Measurements from ENCODE around the gene PLEKHM1.
"Not testable (repeated sequence)": the region's sequence is repeated elsewhere in the genome, so short reads cannot be mapped to it uniquely, and the experiment has no call there.

The PLEKHM1 gene

GRCh38 chr17:45441526-45442310, 48.8 kb downstream of the PLEKHM1 start:
- DNase-seq (ENCODE audit: low spot score), result no peak

DNA sequence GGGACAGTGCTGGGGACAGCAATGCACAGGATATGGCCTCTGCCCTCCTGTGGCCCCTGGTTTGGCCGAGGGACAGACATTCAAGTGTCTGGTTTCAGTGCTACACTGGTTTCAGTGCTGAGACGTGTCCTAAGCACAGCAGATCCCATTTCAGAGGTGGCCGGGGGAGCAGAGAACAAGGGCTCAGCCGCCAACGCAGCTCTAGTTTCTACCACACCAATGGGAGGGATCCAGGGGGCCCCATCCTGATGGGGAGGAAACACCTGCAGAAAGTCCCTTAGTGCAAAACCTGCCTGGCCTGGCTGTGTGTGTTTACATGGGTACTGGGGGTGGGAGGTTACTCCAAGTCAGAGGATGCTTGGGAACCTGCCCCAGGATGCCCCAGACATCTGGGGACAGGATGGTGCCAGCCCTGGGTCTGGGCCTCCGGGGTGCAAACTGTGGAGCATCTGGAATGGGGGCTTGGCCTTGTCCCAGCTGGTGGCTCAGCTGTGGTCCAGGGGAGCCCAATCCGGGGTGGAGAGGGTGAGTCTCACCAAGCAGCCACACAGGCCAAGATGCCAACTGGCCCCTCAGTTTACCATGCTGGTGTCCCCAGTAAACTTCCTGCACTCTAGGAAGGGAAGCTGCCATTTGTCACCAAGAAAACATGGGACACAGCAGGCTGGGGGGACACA, 49.5 kb downstream of the PLEKHM1 start:
- DNase-seq (ENCODE audit: low spot score), result not testable (repeated sequence)

DNA sequence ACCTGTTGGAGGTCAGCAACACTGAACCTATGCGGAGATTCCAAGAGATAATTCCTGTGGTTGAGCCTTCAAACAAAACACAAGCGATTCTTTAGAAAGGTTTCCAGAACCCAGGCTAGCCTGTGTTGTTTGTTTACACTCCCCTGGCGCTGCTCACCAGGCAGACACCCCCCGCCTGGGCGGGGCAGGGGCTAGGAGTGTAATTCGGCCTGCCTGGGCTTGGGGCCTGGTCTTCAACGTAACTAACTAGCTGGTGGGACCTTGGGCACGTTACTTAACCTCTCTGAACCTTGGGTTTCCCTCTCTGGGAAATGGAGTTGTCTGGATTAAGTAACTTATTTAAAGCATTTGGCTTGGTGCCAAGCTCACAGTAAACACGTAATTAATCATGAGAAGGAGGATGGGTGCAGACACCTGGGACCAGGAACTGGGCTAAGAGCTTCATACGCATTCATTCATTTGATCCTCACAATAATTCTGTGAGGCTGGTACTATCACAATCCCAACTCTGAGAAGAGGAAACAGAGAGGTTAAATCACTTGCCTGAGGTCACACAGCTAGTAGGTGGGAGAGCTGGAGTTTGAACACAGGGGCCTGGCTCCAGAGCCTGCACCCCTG, 50.3 kb downstream of the PLEKHM1 start:
- DNase-seq (ENCODE audit: low spot score), result no peak

- no peak for DNase-seq (ENCODE audit: low spot score)
These were observed 51.5 kb downstream of the PLEKHM1 start for GRCh38 chr17:45438931-45439610.

DNA sequence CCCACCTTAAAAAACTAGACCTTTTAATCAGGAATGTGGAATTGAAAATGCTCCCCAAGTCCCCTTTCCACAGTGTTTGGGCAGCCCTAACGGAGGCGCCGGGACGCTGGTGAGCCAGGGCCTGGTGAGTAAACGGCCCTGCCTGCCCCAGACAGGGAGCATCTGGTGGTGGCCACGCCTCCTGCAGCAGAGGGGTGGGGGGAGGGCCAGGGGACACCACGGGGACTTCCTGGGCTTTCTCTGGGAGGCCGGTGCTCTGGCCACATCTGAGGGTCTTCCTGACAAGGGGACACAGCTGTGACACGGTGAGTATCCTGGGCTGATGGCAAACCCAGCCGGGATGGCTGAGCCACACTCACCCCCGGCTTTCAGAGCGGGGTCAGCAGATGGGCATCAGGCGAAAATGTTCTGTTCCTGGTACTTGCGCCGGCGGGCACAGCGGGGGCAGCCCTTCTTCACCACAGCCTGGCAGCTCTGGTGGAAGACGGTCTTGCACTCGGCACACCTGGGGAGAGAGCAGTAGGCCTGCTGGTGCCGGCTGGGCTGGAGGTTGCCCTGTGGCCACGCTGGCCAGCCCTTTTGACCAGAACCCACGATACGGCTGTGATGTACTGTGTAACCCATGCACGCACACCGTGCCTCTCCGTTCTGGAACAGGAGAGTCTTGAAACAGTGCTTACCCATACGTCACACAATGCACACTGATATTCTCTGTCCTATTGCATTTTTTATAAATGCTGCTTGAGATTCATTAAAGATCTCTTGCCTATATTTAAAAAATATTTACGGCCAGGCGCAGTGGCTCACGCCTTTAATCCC, 52.8 kb downstream of the PLEKHM1 start:
- no peak for DNase-seq (ENCODE audit: low spot score)

DNA sequence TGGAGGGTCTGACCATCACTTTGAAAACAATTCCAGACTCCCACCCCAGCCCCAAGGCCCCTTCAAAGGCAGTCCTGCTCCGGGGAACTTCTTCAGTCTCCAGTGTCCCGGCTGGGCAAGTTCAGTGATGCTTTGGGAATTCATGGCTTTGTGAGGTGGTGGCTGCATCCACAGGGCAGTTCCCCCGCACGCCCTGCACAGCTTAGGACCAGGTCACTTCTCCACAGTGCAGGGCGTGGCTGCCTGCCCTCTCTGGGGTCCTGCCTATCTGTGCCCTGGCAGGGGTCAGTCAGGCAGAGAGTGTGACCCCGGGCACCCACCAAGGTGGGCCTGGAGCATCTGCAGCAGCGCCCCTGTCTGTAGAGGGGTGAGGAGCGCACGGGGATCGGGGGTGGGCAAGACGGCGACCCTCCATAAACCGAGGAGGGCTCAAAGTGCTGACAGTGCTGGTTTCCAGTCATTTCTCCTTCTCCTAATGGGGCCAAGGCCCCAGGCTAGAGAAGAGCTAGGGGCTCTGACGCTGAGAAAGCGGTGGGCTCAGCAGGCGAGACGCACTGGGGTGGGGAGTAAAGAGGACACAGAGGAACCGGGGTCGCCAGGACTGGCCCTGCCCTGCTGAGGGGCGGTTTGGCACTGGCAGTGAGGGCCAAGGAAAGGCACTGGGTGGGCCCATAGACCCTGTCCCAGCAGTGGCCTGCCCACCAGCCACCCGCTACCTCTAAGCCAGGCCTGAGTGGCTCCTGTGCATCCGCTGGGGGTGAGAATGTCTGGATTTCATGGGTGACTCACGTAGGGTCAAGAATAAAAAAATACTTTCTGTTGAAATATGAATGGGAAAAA, 53.7 kb downstream of the PLEKHM1 start:
- DNase-seq (ENCODE audit: low spot score), result no peak

DNA sequence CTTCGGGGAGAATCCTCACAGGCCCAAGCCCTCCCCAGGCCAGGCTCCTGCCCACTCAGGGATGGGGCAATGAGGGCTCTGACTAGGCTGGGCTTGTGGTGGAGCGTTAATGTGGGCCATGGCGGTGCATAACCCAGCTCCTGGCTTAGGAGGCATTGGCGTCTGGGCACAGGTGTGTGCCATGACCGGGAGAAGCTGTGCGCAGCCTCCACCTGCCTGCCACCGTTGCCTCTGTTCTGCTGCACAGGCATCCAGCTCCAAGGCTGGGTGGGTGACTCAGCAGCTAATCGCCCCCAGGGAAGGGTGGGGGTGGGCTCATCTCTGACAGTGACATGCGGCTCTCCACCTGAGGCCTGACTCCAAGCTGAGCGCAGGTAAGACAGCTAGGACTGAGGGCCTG, 54.4 kb downstream of the PLEKHM1 start:
- no peak for DNase-seq (ENCODE audit: low spot score)

DNA sequence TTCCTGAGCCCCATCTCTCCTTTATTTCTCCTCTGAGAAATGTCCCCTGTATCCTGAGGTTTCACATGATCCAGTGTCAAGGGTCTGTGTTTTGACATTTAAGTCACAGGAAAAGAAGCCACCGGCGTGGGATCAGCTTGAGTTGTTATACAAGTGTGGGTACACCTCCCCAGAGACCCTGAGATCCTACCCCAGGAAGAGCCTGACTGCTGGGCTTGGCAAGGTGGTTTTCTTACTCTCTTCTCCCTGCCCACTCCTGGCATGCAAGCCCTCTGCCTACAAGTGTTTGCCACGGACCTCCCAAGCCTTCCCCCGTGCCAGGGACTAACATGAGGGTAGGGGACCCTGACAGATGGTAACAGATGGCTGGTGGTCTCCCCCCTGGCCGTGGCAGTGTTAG, 55.0 kb downstream of the PLEKHM1 start:
- DNase-seq (ENCODE audit: low spot score), result no peak

- DNase-seq (ENCODE audit: low spot score), result no peak
These were observed 57.4 kb downstream of the PLEKHM1 start for GRCh38 chr17:45433159-45433535.

DNA sequence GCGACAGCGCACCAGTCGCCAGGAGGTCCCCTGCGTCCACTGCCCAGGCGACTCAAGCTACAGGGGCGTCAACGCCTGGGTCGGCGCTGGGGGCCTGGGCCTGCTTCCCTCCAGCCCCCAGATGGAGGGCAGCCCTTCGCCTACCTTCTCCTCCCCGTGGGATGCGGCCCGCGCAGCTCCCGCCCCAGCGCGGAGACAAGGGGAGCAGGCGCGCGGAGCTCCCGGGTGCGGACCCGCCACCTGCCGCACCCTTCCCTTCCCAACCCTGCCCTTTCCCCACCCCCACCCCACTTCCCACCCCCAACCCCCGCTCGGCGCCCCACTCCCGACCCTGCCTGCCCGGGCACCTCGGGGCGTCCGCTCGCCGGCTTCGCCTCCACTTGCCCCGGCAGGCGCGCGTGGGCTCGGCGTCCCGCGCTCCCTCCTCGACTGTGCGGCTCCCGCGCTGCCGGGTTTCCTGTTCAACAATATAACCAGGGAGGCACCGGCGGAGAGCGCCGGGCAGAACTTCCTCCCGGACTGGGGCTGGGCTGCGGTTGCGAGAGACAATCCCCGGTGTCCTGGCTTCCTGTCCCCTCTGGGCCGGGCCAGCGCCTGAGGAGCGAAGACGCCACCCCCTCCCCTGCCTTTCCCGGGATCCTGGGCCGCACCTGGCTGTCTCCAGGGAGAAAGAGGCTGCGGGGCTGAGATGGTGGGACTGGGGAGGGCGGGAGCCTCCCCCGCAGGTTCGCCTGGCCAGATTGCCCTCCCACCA, 57.9 kb downstream of the PLEKHM1 start, which contains the start of gene ARHGAP27:
ARHGAP27 (minus strand) TSS at position 466 of the 754 bp plus-strand sequence. CDS start 2,591 bp downstream, outside the sequence.
- no peak for DNase-seq (ENCODE audit: low spot score)

DNA sequence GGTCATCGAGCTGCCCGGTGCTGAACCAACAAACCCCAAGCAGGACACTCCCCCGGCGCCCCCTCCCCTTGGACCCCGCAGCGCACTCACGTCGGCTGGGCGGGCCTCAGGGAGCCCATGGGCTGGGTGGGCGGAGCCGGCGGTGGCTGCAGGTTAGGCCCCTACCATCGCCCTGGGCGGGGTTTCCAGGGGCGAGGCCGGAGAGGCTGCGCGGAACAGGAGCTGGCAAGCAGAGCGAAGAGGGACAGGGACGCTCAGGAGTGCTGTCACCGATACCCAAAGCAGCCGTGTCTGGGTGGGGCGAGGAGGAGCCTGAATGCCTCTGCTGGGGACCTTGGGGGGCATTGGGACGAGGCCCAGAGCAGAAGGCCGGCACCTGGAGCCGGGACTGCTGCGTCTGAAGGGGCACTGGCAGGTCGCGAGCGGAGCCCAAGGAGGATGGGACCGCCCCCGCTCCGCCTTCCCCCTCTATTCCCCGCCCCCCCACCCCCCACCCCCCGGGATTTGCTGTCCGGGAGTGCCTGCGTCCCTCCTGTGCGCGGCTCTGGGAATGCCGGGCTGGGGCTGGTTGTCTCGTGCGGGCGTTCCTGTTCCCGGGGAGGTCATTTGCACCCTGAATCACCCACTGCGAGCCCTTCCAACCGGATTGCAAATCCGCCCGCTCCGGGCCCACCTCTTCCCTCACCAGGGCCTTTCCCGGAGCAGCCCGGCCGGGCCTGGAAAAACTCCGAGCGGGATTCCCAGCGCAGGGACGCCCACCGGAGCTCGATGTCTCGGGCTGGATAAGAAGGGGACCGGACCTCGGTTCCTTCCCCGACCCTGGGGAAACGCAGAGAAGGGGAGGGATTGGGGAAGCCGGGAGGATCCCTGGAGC, 58.8 kb downstream of the PLEKHM1 start:
- DNase-seq (ENCODE audit: low spot score), result no peak

DNA sequence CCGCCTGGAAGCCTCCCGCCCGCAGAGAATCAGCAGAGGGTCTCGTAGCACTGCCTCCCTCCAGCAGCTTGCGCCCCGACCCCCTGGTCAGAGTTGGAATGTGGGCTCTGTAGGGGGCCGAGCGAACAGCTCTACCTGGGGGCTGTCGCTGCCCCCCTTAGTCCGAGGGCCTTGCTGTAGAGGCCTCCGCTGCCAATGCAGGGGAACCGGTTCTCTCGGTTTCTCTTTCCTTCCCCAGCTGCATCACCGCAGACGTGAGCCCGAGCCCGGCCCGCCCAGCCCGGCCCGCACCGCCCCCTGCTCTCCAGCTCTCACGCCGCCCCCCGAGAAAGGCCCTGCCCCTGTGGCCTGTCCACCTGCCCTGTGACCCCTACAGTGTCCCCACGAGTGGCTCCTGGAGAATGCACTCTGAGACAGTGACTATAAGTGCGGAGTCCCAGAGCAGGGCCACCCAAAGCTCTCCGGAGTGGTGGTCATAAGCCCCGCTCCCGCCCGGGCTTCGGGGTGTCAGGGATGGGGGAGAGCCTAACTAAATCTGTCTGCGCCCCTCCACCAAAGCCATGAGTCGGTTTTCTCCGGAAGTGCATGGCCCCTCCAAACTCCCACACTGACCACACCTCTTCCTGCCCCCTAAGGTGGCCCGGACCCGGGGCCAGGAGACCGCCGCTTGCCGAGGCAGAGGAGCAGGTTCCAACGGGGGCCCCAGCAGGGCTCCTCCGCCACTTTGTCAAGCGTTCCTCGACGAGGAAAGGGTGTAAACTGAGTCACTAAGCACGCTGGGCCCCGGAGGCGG, 59.6 kb downstream of the PLEKHM1 start:
- no peak for DNase-seq (ENCODE audit: low spot score)

DNA sequence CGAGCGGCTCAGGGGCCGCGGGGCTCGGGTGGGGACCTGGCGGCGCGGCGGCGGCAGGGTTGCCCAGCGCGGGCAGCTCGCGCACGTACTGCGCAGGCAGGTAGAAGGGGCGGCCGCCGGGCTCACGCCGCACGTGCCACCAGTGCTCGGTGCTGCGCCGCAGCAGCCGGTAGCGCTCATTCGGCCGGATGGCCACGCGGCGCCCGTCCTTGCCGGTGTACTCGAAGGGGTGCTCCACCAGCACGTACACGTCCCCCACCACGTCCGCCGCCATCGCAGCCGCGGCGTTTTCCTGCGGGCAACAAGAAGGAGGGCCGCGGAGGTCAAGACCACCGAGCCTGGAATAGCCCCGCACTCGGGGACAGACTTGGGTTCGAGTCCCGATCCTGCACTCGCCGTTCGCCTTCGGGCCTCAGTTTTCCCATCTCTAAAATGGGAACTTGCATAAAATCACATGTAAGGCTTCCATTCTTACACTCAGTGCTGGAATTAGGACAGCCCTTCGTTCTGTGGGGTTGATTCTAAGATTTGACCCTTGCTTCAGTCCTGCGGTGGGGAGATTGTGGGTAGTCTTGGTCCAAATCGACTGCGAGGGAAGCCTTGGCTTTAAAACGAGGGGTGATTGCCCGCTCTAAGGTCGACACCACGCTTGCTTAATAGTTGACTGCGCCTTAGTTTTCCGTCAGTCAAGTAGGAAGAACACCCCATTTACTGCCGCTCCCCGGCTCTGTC, 60.3 kb downstream of the PLEKHM1 start:
- DNase-seq (ENCODE audit: low spot score), result no peak

GRCh38 chr17:45429339-45430005, 61.0 kb downstream of the PLEKHM1 start:
- no peak for DNase-seq (ENCODE audit: low spot score)

GRCh38 chr17:45428931-45429338, 61.6 kb downstream of the PLEKHM1 start:
- peak; percentile 45 for DNase-seq (ENCODE audit: low spot score)

GRCh38 chr17:45428050-45428617, 62.4 kb downstream of the PLEKHM1 start:
- DNase-seq (ENCODE audit: low spot score), result peak; percentile 47
